Measurements from ENCODE around the gene PICALM.

GRCh38 chr11:85947431-85948272 is 121.2 kb downstream of the PICALM start:
- TF ChIP-seq CTCF (IDR thresholded peaks at IDR 0.05) (no peak), POLR2A (IDR thresholded peaks at IDR 0.05) (no peak)

Measured in testis (tissue), 2 donors.